ENCODE measurements around the gene KRTAP5-10. TPM values are rescaled to one million over a fixed set of nuclear protein-coding genes. Genes with fewer than 3 reads are reported as not detected.

The KRTAP5-10 gene
- total and polyA plus RNA-seq, 9 of the 15 experiments (the other 6 are each of a cell fraction or from before 2014, with no cell fraction given): not detected

DNA sequence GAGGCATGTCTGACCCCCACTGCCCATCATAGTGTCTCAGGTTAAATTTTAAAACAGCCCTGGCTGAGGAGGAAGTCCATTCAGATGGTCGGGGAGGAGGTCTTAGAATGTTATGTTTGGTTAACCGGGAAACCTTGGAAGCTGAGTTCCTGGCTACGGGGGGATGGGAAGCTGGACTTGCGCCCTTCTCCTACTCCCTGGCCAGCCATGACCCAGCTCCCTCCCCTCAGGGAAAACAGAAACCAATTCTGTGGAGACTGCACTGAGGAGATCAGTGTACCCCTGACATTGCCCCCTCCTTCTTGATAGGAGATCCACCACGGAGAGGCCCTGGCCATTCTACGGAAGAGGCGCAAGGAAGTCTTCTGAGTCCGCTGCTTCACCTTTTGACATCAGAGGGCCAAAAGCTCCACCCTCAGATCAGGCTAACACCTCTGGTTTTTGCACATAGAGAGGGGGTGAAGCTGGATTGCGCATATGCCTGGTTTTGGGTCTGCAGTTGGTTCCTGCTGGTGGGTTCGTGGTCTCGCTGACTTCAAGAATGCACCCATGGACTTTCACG, 19.9 kb upstream of the KRTAP5-10 start:
- FAIRE-seq (no peak), DNase-seq (ENCODE audit: extremely low read depth in 1 of 4, low spot score in 3 of 4) (no peak), ATAC-seq (no peak)
- Histone ChIP-seq H3K9ac (ENCODE audit: insufficient read depth in 1 of 2, low read depth in 2 of 2, low read length in 2 of 2) (no peak overlapping the region), H3K4me2 (ENCODE audit: insufficient read depth, low read length) (no peak overlapping the region), H3K9me1 (ENCODE audit: control insufficient read depth, insufficient read depth, low read length) (no peaks in the 10 kb centered on the region), H3K36me3 (ENCODE audit: control insufficient read depth, insufficient read depth, low read length) (no peaks in the 10 kb centered on the region), H3K9me3 (replicated peaks; ENCODE audit: control insufficient read depth, insufficient read depth, low read depth, low read length) (peaks cover 2% of the 10 kb centered on the region; the same call in 1 of the 2 replicates), H3K27me3 (ENCODE audit: control insufficient read depth in 2 of 2, insufficient read depth in 2 of 2, low read length in 2 of 2) (peaks cover 42 to 74% of the 10 kb centered on the region in 2 experiments), H3K79me2 (ENCODE audit: control insufficient read depth, insufficient read depth, low read length) (no peaks in the 10 kb centered on the region), H3K27ac (ENCODE audit: extremely low read depth, low read depth, low read length) (no peak overlapping the region), H2AFZ (ENCODE audit: low read depth, low read length) (no peak overlapping the region), H3K4me3 (no peak overlapping the region), H4K20me1 (replicated peaks; ENCODE audit: control insufficient read depth, insufficient read depth, low read length) (no peaks in the 10 kb centered on the region), H3K4me1 (replicated peaks in 1 of 2; ENCODE audit: control insufficient read depth in 2 of 2, insufficient read depth in 2 of 2, low read length in 2 of 2) (peaks cover 0 to 4% of the 10 kb centered on the region in 2 experiments; a peak in 1 of 5 replicates)
- intact Hi-C loops (cut with micrococcal nuclease) (no loop called here), in situ Hi-C loops (cut with MboI) (no loop called here)
- TF ChIP-seq PHB (CRISPR knock-in tag; IDR thresholded peaks at IDR 0.05): no peak
- TF ChIP-seq ZNF408 (CRISPR knock-in tag; IDR thresholded peaks at IDR 0.05; ENCODE audit: low read depth): no peak
- TF ChIP-seq STAT5B (CRISPR knock-in tag; IDR thresholded peaks at IDR 0.05): no peak
- no peak for TF ChIP-seq POLR2B (IDR thresholded peaks at IDR 0.05; ENCODE audit: low read depth, partially characterized antibody)
- no peak for TF ChIP-seq MAX (CRISPR knock-in tag; IDR thresholded peaks at IDR 0.05)
- TF ChIP-seq NFIC (IDR thresholded peaks at IDR 0.05): no peak
- no peak for TF ChIP-seq RAD51 (IDR thresholded peaks at IDR 0.05; ENCODE audit: borderline replicate concordance, low read depth)
- TF ChIP-seq DIDO1 (tag; IDR thresholded peaks at IDR 0.05; ENCODE audit: low read depth): no peak
- no peak for TF ChIP-seq ESRRB (CRISPR knock-in tag; IDR thresholded peaks at IDR 0.05; ENCODE audit: borderline replicate concordance)
- TF ChIP-seq SNRNP70 (optimal IDR thresholded peaks at IDR 0.05; ENCODE audit: low read depth, low read length): no peak
- TF ChIP-seq, protein P1, sequence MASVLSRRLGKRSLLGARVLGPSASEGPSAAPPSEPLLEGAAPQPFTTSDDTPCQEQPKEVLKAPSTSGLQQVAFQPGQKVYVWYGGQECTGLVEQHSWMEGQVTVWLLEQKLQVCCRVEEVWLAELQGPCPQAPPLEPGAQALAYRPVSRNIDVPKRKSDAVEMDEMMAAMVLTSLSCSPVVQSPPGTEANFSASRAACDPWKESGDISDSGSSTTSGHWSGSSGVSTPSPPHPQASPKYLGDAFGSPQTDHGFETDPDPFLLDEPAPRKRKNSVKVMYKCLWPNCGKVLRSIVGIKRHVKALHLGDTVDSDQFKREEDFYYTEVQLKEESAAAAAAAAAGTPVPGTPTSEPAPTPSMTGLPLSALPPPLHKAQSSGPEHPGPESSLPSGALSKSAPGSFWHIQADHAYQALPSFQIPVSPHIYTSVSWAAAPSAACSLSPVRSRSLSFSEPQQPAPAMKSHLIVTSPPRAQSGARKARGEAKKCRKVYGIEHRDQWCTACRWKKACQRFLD (CRISPR knock-in tag; IDR thresholded peaks at IDR 0.05): no peak
- no peak for TF ChIP-seq CREB5 (CRISPR knock-in tag; IDR thresholded peaks at IDR 0.05)
- no peak for TF ChIP-seq MTA3 (IDR thresholded peaks at IDR 0.05; ENCODE audit: borderline replicate concordance)
- no peak for TF ChIP-seq WHSC1 (IDR thresholded peaks at IDR 0.05; ENCODE audit: low read length)
- no peak for TF ChIP-seq RBM34 (IDR thresholded peaks at IDR 0.05; ENCODE audit: borderline replicate concordance, insufficient read depth, low read length)
- no peak for TF ChIP-seq BRD9 (IDR thresholded peaks at IDR 0.05; ENCODE audit: low read depth, partially characterized antibody)
- TF ChIP-seq ZEB2 (IDR thresholded peaks at IDR 0.05): no peak
- no peak for TF ChIP-seq FOXM1 (IDR thresholded peaks at IDR 0.05; ENCODE audit: low read depth)
- TF ChIP-seq FOXM1 (CRISPR knock-in tag; IDR thresholded peaks at IDR 0.05; ENCODE audit: low read depth): no peak
- TF ChIP-seq NFE2L1 (tag; IDR thresholded peaks at IDR 0.05; ENCODE audit: borderline replicate concordance, low read depth): no peak
- BruUV-seq (replicated peaks): no TSS peak
- CTCF ChIA-PET (ENCODE audit: low intra/inter-chr PET ratio): no interaction called here
- WGBS (ENCODE audit: insufficient coverage, low coverage, missing lambda C conversion rate): 4% methylated on average over 12 of the region's 12 CpGs
- POLR2A ChIA-PET: interaction anchor here (0.6 kb wide), 1 partner anchor 1231 kb away, joined by 4 read pairs; no protein-coding TSS in a partner anchor
